ENCODE measurements around the gene NAGPA.
"Not testable (repeated sequence)": the region's sequence is repeated elsewhere in the genome, so short reads cannot be mapped to it uniquely, and the experiment has no call there.

Gene NAGPA

GRCh38 chr16:5033256-5034166 lies at the start of gene NAGPA:
NAGPA (minus strand) TSS chr16:5033935; CDS start chr16:5033914, 21 bp downstream.
- DNase-seq, result peak; percentile 47

GRCh38 chr16:5080996-5081395 lies 47.3 kb upstream of the NAGPA start:
- not testable (repeated sequence) for DNase-seq

- not testable (repeated sequence) for DNase-seq
Measured at GRCh38 chr16:5080461-5080860, 46.7 kb upstream of the NAGPA start.

GRCh38 chr16:5078626-5079025 lies 44.9 kb upstream of the NAGPA start:
- DNase-seq, result no peak

- no peak for DNase-seq
Measured at GRCh38 chr16:5077304-5077703, 43.6 kb upstream of the NAGPA start.

GRCh38 chr16:5075637-5076036 lies 41.9 kb upstream of the NAGPA start:
- DNase-seq, result no peak

GRCh38 chr16:5073771-5074170 lies 40.0 kb upstream of the NAGPA start:
- DNase-seq, result not testable (repeated sequence)

- DNase-seq, result no peak
Measured at GRCh38 chr16:5073279-5073629, 39.5 kb upstream of the NAGPA start.

GRCh38 chr16:5072334-5073278 lies 38.9 kb upstream of the NAGPA start:
- DNase-seq, result no peak

- DNase-seq, result peak; percentile 87
Measured at GRCh38 chr16:5071681-5072333, 38.1 kb upstream of the NAGPA start, which contains the start of gene ALG1. ALG1 (plus strand) TSS chr16:5071843; CDS start chr16:5071850, 7 bp downstream.

- no peak for DNase-seq
Measured at GRCh38 chr16:5071341-5071680, 37.6 kb upstream of the NAGPA start.

- no peak for DNase-seq
Measured at GRCh38 chr16:5070431-5071186, 36.9 kb upstream of the NAGPA start.

GRCh38 chr16:5069854-5070253 lies 36.1 kb upstream of the NAGPA start:
- DNase-seq, result no peak

- no peak for DNase-seq
Measured at GRCh38 chr16:5069048-5069447, 35.3 kb upstream of the NAGPA start.

GRCh38 chr16:5066511-5066910 lies 32.8 kb upstream of the NAGPA start:
- no peak for DNase-seq

GRCh38 chr16:5065813-5066212 lies 32.1 kb upstream of the NAGPA start, which contains the start of gene C16orf89:
C16orf89 (minus strand) TSS chr16:5065956; CDS start chr16:5065908, 48 bp downstream.
- DNase-seq, result no peak

GRCh38 chr16:5065326-5065725 lies 31.6 kb upstream of the NAGPA start:
- no peak for DNase-seq

- no peak for DNase-seq
Measured at GRCh38 chr16:5064915-5065314, 31.2 kb upstream of the NAGPA start.

GRCh38 chr16:5062790-5063765 lies 29.3 kb upstream of the NAGPA start:
- no peak for DNase-seq

- DNase-seq, result no peak
Measured at GRCh38 chr16:5062051-5062450, 28.3 kb upstream of the NAGPA start.

- DNase-seq, result no peak
Measured at GRCh38 chr16:5060073-5060641, 26.4 kb upstream of the NAGPA start.
